HEK293 (cell line): ENCODE measurements around the gene PRADC1.

ENCODE experiments used
- EGR2 ChIP-seq: fragments of 450-650 bp; formaldehyde crosslinking; IDR thresholded peaks from 2 replicates; pipeline ENCODE4 v1.5.1; 2016; ENCODE audit warnings: low read depth, missing biosample characterization, missing genetic modification characterization
- FEZF1 ChIP-seq: fragments of 450-650 bp; formaldehyde crosslinking; IDR thresholded peaks from 2 replicates; pipeline ENCODE4 v1.5.1; 2016; ENCODE audit warnings: missing biosample characterization, missing genetic modification characterization
- GLIS1 ChIP-seq: fragments of 450-650 bp; formaldehyde crosslinking; IDR thresholded peaks from 2 replicates; pipeline ENCODE4 v1.5.1; 2016; ENCODE audit warnings: missing biosample characterization, missing genetic modification characterization
- GLIS2 ChIP-seq: fragments of 450-650 bp; formaldehyde crosslinking; IDR thresholded peaks from 2 replicates; pipeline ENCODE4 v1.5.1; 2016; ENCODE audit warnings: missing biosample characterization, missing genetic modification characterization
- HOXD13 ChIP-seq: sonication (generic); formaldehyde crosslinking; IDR thresholded peaks from 2 replicates; pipeline ENCODE4 v1.8.0; 2022; ENCODE audit warnings: missing genetic modification reagents, borderline replicate concordance
- KLF17 ChIP-seq: fragments of 450-650 bp; formaldehyde crosslinking; IDR thresholded peaks from 2 replicates; pipeline ENCODE4 v1.5.1; 2016; ENCODE audit warnings: missing biosample characterization, missing genetic modification characterization
- OVOL3 ChIP-seq: fragments of 450-650 bp; formaldehyde crosslinking; IDR thresholded peaks from 2 replicates; pipeline ENCODE4 v1.5.1; 2016; ENCODE audit warnings: missing biosample characterization, missing genetic modification characterization
- PRDM1 ChIP-seq: fragments of 450-650 bp; formaldehyde crosslinking; IDR thresholded peaks from 2 replicates; pipeline ENCODE4; 2016; ENCODE audit warnings: missing biosample characterization, missing genetic modification characterization
- REST ChIP-seq: fragments of 450-650 bp; formaldehyde crosslinking; IDR thresholded peaks from 2 replicates; pipeline ENCODE4 v1.5.1; 2016; ENCODE audit warnings: missing biosample characterization, missing genetic modification characterization
- ZBTB20 ChIP-seq: fragments of 450-650 bp; formaldehyde crosslinking; IDR thresholded peaks from 2 replicates; pipeline ENCODE4 v1.5.1; 2016; ENCODE audit warnings: missing biosample characterization, missing genetic modification characterization
- ZBTB44 ChIP-seq: fragments of 450-650 bp; IDR thresholded peaks from 2 replicates; pipeline ENCODE4 v1.5.1; 2018; ENCODE audit warnings: missing biosample characterization, mild to moderate bottlenecking, missing genetic modification characterization
- ZBTB6 ChIP-seq: fragments of 450-650 bp; formaldehyde crosslinking; IDR thresholded peaks from 2 replicates; pipeline ENCODE4 v1.5.1; 2017; ENCODE audit warnings: missing biosample characterization, missing genetic modification characterization
- ZBTB7A ChIP-seq: fragments of 450-650 bp; formaldehyde crosslinking; IDR thresholded peaks from 2 replicates; pipeline ENCODE4 v1.5.1; 2016; ENCODE audit warnings: low read depth, missing biosample characterization, missing genetic modification characterization
- ZBTB8A ChIP-seq: fragments of 450-650 bp; formaldehyde crosslinking; IDR thresholded peaks from 2 replicates; pipeline ENCODE4 v1.5.1; 2016; ENCODE audit warnings: missing biosample characterization, missing genetic modification characterization
- ZFHX2 ChIP-seq: fragments of 450-650 bp; formaldehyde crosslinking; conservative IDR thresholded peaks from 2 replicates; pipeline ENCODE4 v1.5.1; 2016; ENCODE audit warnings: missing biosample characterization, missing genetic modification characterization
- ZNF140 ChIP-seq: fragments of 450-650 bp; formaldehyde crosslinking; IDR thresholded peaks from 2 replicates; pipeline ENCODE4 v1.5.1; 2016; ENCODE audit warnings: missing biosample characterization, missing genetic modification characterization
- ZNF155 ChIP-seq: fragments of 450-650 bp; formaldehyde crosslinking; IDR thresholded peaks from 2 replicates; pipeline ENCODE4 v1.5.1; 2016; ENCODE audit warnings: missing biosample characterization, missing genetic modification characterization
- ZNF16 ChIP-seq: fragments of 450-650 bp; formaldehyde crosslinking; IDR thresholded peaks from 2 replicates; pipeline ENCODE4 v1.5.1; 2016; ENCODE audit warnings: low read depth, missing biosample characterization, missing genetic modification characterization
- ZNF18 ChIP-seq: fragments of 450-650 bp; formaldehyde crosslinking; IDR thresholded peaks from 2 replicates; pipeline ENCODE4 v1.5.1; 2016; ENCODE audit warnings: missing biosample characterization, missing genetic modification characterization
- ZNF274 ChIP-seq, 2 experiments: fragments of 200-500 bp in 1 of 2; fragments of 450-650 bp in 1 of 2; sonication (Bioruptor generic) in 1 of 2; formaldehyde crosslinking in 1 of 2; IDR thresholded peaks; 2 replicates each; pipeline versions ENCODE4 v1.5.1 to v1.6.1; 2014 to 2016; ENCODE audit warnings: borderline replicate concordance in 1 of 2, inconsistent platforms in 1 of 2, low read length in 1 of 2, missing biosample characterization in 1 of 2, missing genetic modification characterization in 1 of 2
- ZNF302 ChIP-seq: fragments of 450-650 bp; formaldehyde crosslinking; IDR thresholded peaks from 2 replicates; pipeline ENCODE4 v1.5.1; 2016; ENCODE audit warnings: missing biosample characterization, missing genetic modification characterization, low read depth
- ZNF335 ChIP-seq: fragments of 450-650 bp; formaldehyde crosslinking; conservative IDR thresholded peaks from 2 replicates; pipeline ENCODE4 v1.5.1; 2016; ENCODE audit warnings: missing biosample characterization, missing genetic modification characterization
- ZNF521 ChIP-seq: fragments of 450-650 bp; formaldehyde crosslinking; IDR thresholded peaks from 2 replicates; pipeline ENCODE4 v1.5.1; 2017; ENCODE audit warnings: missing biosample characterization, mild to moderate bottlenecking, missing genetic modification characterization
- ZNF549 ChIP-seq: fragments of 450-650 bp; IDR thresholded peaks from 2 replicates; pipeline ENCODE4 v1.5.1; 2018; ENCODE audit warnings: missing biosample characterization, missing genetic modification characterization, mild to moderate bottlenecking, inconsistent platforms, moderate library complexity
- ZNF555 ChIP-seq: fragments of 450-650 bp; formaldehyde crosslinking; conservative IDR thresholded peaks from 2 replicates; pipeline ENCODE4 v1.5.1; 2017; ENCODE audit warnings: missing biosample characterization, mild to moderate bottlenecking, missing genetic modification characterization, inconsistent platforms
- ZNF561 ChIP-seq: fragments of 450-650 bp; IDR thresholded peaks from 2 replicates; pipeline ENCODE4 v1.5.1; 2018; ENCODE audit warnings: missing biosample characterization, missing genetic modification characterization, borderline replicate concordance
- ZNF580 ChIP-seq: fragments of 450-650 bp; formaldehyde crosslinking; IDR thresholded peaks from 2 replicates; pipeline ENCODE4 v1.5.1; 2016; ENCODE audit warnings: missing biosample characterization, missing genetic modification characterization
- ZNF621 ChIP-seq: fragments of 450-650 bp; formaldehyde crosslinking; IDR thresholded peaks from 2 replicates; pipeline ENCODE4 v1.5.1; 2017; ENCODE audit warnings: missing biosample characterization, missing genetic modification characterization
- ZNF623 ChIP-seq: fragments of 450-650 bp; formaldehyde crosslinking; IDR thresholded peaks from 2 replicates; pipeline ENCODE4 v1.5.1; 2016; ENCODE audit warnings: missing biosample characterization, missing genetic modification characterization
- ZNF747 ChIP-seq: fragments of 450-650 bp; formaldehyde crosslinking; IDR thresholded peaks from 2 replicates; pipeline ENCODE4 v1.5.1; 2016; ENCODE audit warnings: missing biosample characterization, missing genetic modification characterization
- ZNF792 ChIP-seq: fragments of 450-650 bp; formaldehyde crosslinking; IDR thresholded peaks from 2 replicates; pipeline ENCODE4 v1.5.1; 2016; ENCODE audit warnings: missing biosample characterization, missing genetic modification characterization
- ZNF830 ChIP-seq: fragments of 450-650 bp; IDR thresholded peaks from 2 replicates; pipeline ENCODE4 v1.5.0; 2018; ENCODE audit warnings: missing biosample characterization, missing genetic modification characterization, low read depth, mild to moderate bottlenecking, moderate library complexity

PRADC1 gene

GRCh38 chr2:73232403-73233153 lies 461 bp downstream of the PRADC1 start (continued):
- no peak for TF ChIP-seq GLIS2 (tag by site-specific recombination)
- TF ChIP-seq GLIS1 (tag by site-specific recombination): no peak
- TF ChIP-seq ZNF561 (tag by site-specific recombination): peak; percentile 33; the same call in 1 of the 2 replicates
- TF ChIP-seq ZNF830 (tag by site-specific recombination): no peak
- peak; percentile 71 for TF ChIP-seq ZFHX2 (tag by site-specific recombination)
- TF ChIP-seq ZNF623: no peak
- no peak for TF ChIP-seq ZNF580 (tag by site-specific recombination)
- TF ChIP-seq ZNF555 (tag by site-specific recombination): no peak
- peak; percentile 55; the same call in 1 of the 2 replicates for TF ChIP-seq EGR2 (tag by site-specific recombination)
- no peak for TF ChIP-seq ZBTB7A
- TF ChIP-seq ZNF155 (tag by site-specific recombination): no peak
- no peak for TF ChIP-seq ZBTB8A (tag by site-specific recombination)
- TF ChIP-seq ZNF274 (IDR thresholded peaks at IDR 0.05; ENCODE audit: low read length): no peak
- TF ChIP-seq ZNF274 (tag by site-specific recombination; IDR thresholded peaks at IDR 0.05; ENCODE audit: borderline replicate concordance): no peak
- TF ChIP-seq ZNF792 (tag by site-specific recombination): 0 out of 2 replicates have a peak, but pooled peaks have one; percentile 47
- no peak for TF ChIP-seq PRDM1 (tag by site-specific recombination)
- no peak for TF ChIP-seq ZNF521 (tag by site-specific recombination)
- TF ChIP-seq OVOL3: no peak
- TF ChIP-seq ZNF16 (tag by site-specific recombination): no peak
- TF ChIP-seq ZBTB20: no peak
- TF ChIP-seq FEZF1: no peak
- TF ChIP-seq ZNF747 (tag by site-specific recombination): no peak
- TF ChIP-seq ZNF302 (tag by site-specific recombination): no peak
- TF ChIP-seq ZNF140 (tag by site-specific recombination): no peak
- TF ChIP-seq KLF17 (tag by site-specific recombination): no peak
- no peak for TF ChIP-seq ZNF335 (tag by site-specific recombination)
- TF ChIP-seq HOXD13 (CRISPR knock-in tag): no peak
- TF ChIP-seq ZNF18 (tag by site-specific recombination): no peak
- TF ChIP-seq ZBTB44 (tag by site-specific recombination): no peak
- no peak for TF ChIP-seq ZBTB6
- TF ChIP-seq ZNF621 (tag by site-specific recombination): no peak
- no peak for TF ChIP-seq ZNF549 (tag by site-specific recombination)
- TF ChIP-seq REST: no peak; the same call in 1 of the 2 replicates
